MM.1S (cell line): ENCODE measurements around the gene WDR91.

ENCODE experiments used
- DNase-seq: peaks from one replicate; pipeline ENCODE4 v3.0.0-alpha.2; 2015
- H2AFZ ChIP-seq: fragments of 300-600 bp; sonication (generic); 2 replicates; pipeline ENCODE4 v1.6.0; 2016; ENCODE audit warnings: antibody characterized with exemption, low read length
- H3F3A ChIP-seq: fragments of 300-600 bp; sonication (generic); 2 replicates; pipeline ENCODE4 v1.6.1; 2016; ENCODE audit warnings: mild to moderate bottlenecking, antibody characterized with exemption, low read length, moderate library complexity, mixed read lengths; ENCODE audit not compliant: insufficient read depth
- H3K27ac ChIP-seq: fragments of 300-600 bp; sonication (generic); 2 replicates; pipeline ENCODE4 v1.5.1; 2016; ENCODE audit warnings: mild to moderate bottlenecking, low read length
- H3K27me3 ChIP-seq: fragments of 300-600 bp; sonication (generic); replicated peaks from 2 replicates; pipeline ENCODE4 v1.6.0; 2016; ENCODE audit warnings: low read length; ENCODE audit not compliant: insufficient read depth
- H3K36me3 ChIP-seq: fragments of 300-600 bp; sonication (generic); replicated peaks from 2 replicates; pipeline ENCODE4 v1.6.1; 2016; ENCODE audit warnings: mild to moderate bottlenecking, low read length, mixed read lengths; ENCODE audit not compliant: insufficient read depth
- H3K4me1 ChIP-seq: fragments of 300-600 bp; sonication (generic); 2 replicates; pipeline ENCODE4 v1.6.1; 2016; ENCODE audit warnings: low read length, mixed read lengths
- H3K4me2 ChIP-seq: fragments of 300-600 bp; sonication (generic); 2 replicates; pipeline ENCODE4 v1.6.0; 2016; ENCODE audit warnings: low read depth, low read length
- H3K4me3 ChIP-seq: fragments of 300-600 bp; sonication (generic); 2 replicates; pipeline ENCODE4 v1.5.1; 2016; ENCODE audit warnings: low read length, mixed read lengths
- H3K79me2 ChIP-seq: fragments of 300-600 bp; sonication (generic); 2 replicates; pipeline ENCODE4 v1.6.1; 2016; ENCODE audit warnings: mixed run types, low read length, mixed read lengths
- H3K9ac ChIP-seq: fragments of 300-600 bp; sonication (generic); 2 replicates; pipeline ENCODE4 v1.6.1; 2016; ENCODE audit warnings: low read length, mixed read lengths
- H3K9me2 ChIP-seq: fragments of 300-600 bp; sonication (generic); replicated peaks from 2 replicates; pipeline ENCODE4 v1.6.1; 2016; ENCODE audit warnings: mild to moderate bottlenecking, low read length, mixed read lengths; ENCODE audit not compliant: insufficient read depth
- H3K9me3 ChIP-seq: fragments of 300-600 bp; sonication (generic); replicated peaks from 2 replicates; pipeline ENCODE4 v1.6.1; 2016; ENCODE audit warnings: mild to moderate bottlenecking, low read length, mixed read lengths; ENCODE audit not compliant: insufficient read depth
- H4K20me1 ChIP-seq: fragments of 300-600 bp; sonication (generic); 2 replicates; pipeline ENCODE4 v1.6.1; 2016; ENCODE audit warnings: mild to moderate bottlenecking, low read length, moderate library complexity, mixed read lengths; ENCODE audit not compliant: insufficient read depth
- CTCF ChIP-seq: fragments of 300-600 bp; sonication (generic); IDR thresholded peaks from 2 replicates; pipeline ENCODE4 v1.5.1; 2016; ENCODE audit warnings: antibody characterized with exemption, low read length, mixed read lengths
- EZH2 ChIP-seq: fragments of 300-600 bp; sonication (generic); optimal IDR thresholded peaks from 2 replicates; pipeline ENCODE3; 2017; ENCODE audit warnings: low read depth, mild to moderate bottlenecking, antibody characterized with exemption, low read length, mixed read lengths
- EZH2phosphoT487 ChIP-seq: fragments of 300-600 bp; sonication (generic); IDR thresholded peaks from 2 replicates; pipeline ENCODE4 v1.6.1; 2018; ENCODE audit warnings: antibody characterized with exemption, low read length

WDR91 gene

GRCh38 chr7:135181261-135181928 lies 29.9 kb downstream of the WDR91 start:
- Histone ChIP-seq H3K27ac (no peak overlapping the region), H3F3A (no peaks in the 10 kb centered on the region), H3K4me3 (no peak overlapping the region), H3K9ac (no peak overlapping the region), H3K36me3 (no peaks in the 10 kb centered on the region; the same call in 1 of the 2 replicates), H4K20me1 (no peaks in the 10 kb centered on the region), H3K4me1 (no peaks in the 10 kb centered on the region), H3K27me3 (no peaks in the 10 kb centered on the region), H3K9me2 (no peaks in the 10 kb centered on the region), H3K4me2 (no peak overlapping the region), H2AFZ (no peak overlapping the region), H3K79me2 (no peaks in the 10 kb centered on the region), H3K9me3 (0 out of 2 replicates have a peak, but pooled peaks cover 3% of the 10 kb centered on the region)
- DNase-seq: no peak
- TF ChIP-seq CTCF (no peak), EZH2phosphoT487 (no peak), EZH2 (no peak)

- H4K20me1 ChIP-seq: no peaks in the 10 kb centered on the region
- TF ChIP-seq CTCF (no peak), EZH2phosphoT487 (no peak), EZH2 (no peak)
- H3K4me3 ChIP-seq: no peak overlapping the region
- DNase-seq: no peak
- no peaks in the 10 kb centered on the region for H3K79me2 ChIP-seq
- no peak overlapping the region for H3K4me2 ChIP-seq
- no peak overlapping the region for H3K9ac ChIP-seq
- no peaks in the 10 kb centered on the region for H3K9me2 ChIP-seq
- no peaks in the 10 kb centered on the region for H3K27me3 ChIP-seq
- no peaks in the 10 kb centered on the region for H3F3A ChIP-seq
- no peaks in the 10 kb centered on the region; the same call in 1 of the 2 replicates for H3K36me3 ChIP-seq
- no peak overlapping the region for H3K27ac ChIP-seq
- no peak overlapping the region for H2AFZ ChIP-seq
- H3K4me1 ChIP-seq: no peaks in the 10 kb centered on the region
- H3K9me3 ChIP-seq: 0 out of 2 replicates have a peak, but pooled peaks cover 3% of the 10 kb centered on the region
These were observed 31.2 kb downstream of the WDR91 start for GRCh38 chr7:135180122-135180521.

- Histone ChIP-seq H3K79me2 (no peaks in the 10 kb centered on the region), H3K27ac (no peak overlapping the region), H3F3A (no peaks in the 10 kb centered on the region), H3K9ac (no peak overlapping the region), H3K27me3 (no peaks in the 10 kb centered on the region), H3K4me1 (no peaks in the 10 kb centered on the region), H3K4me3 (no peak overlapping the region), H3K4me2 (no peak overlapping the region), H2AFZ (no peak overlapping the region), H3K36me3 (no peaks in the 10 kb centered on the region; the same call in 1 of the 2 replicates), H4K20me1 (no peaks in the 10 kb centered on the region), H3K9me3 (0 out of 2 replicates have a peak, but pooled peaks cover 3% of the 10 kb centered on the region), H3K9me2 (no peaks in the 10 kb centered on the region)
- no peak for DNase-seq
- no peak for TF ChIP-seq EZH2phosphoT487
- TF ChIP-seq EZH2: no peak
- TF ChIP-seq CTCF: no peak
These were observed 31.9 kb downstream of the WDR91 start for GRCh38 chr7:135179321-135179925.
